GM20000 (cell line): ENCODE data around the gene SLC25A5.
"Not testable (repeated sequence)": the region's sequence is repeated elsewhere in the genome, so short reads cannot be mapped to it uniquely, and the experiment has no call there.

Experiments
- DNase-seq: peaks from one replicate; pipeline ENCODE4 v3.0.0; 2012; ENCODE audit warnings: low spot score
- CTCF ChIP-seq: IDR thresholded peaks from 2 replicates; pipeline ENCODE4 v1.5.1; 2012; ENCODE audit warnings: mild to moderate bottlenecking, control low read depth; ENCODE audit errors: extremely low read depth, missing control alignments

Gene SLC25A5

GRCh38 chrX:119488749-119489148, 20.5 kb downstream of the SLC25A5 start:
- TF ChIP-seq CTCF = peak; percentile 28
- peak; percentile 45 for DNase-seq

GRCh38 chrX:119489212-119490074, 21.2 kb downstream of the SLC25A5 start:
- DNase-seq = no peak
- no peak for TF ChIP-seq CTCF

GRCh38 chrX:119492463-119492862, 24.2 kb downstream of the SLC25A5 start:
- DNase-seq = no peak
- TF ChIP-seq CTCF = no peak

- not testable (repeated sequence) for DNase-seq
Measured at GRCh38 chrX:119493851-119494495, 25.7 kb downstream of the SLC25A5 start.

GRCh38 chrX:119495734-119496726, 27.8 kb downstream of the SLC25A5 start:
- DNase-seq = no peak
- TF ChIP-seq CTCF = no peak

GRCh38 chrX:119497185-119497584, 28.9 kb downstream of the SLC25A5 start:
- no peak for DNase-seq
- TF ChIP-seq CTCF = no peak

GRCh38 chrX:119500061-119500800, 32.0 kb downstream of the SLC25A5 start:
- no peak for DNase-seq
- no peak for TF ChIP-seq CTCF
